ENCODE data around the gene EBLN2.

EBLN2 gene

GRCh38 chr3:73108750-73109149 lies 47.3 kb downstream of the EBLN2 start:
- DNase-seq: no peak

GRCh38 chr3:73110530-73110929 lies 49.1 kb downstream of the EBLN2 start:
- DNase-seq: no peak
